Activated T-helper 17 cell treated with anti-CD3 and anti-CD28 coated beads, Interleukin-2, amount 50 U/mL, for 72 hours (primary cell): ENCODE data around the gene CLDN6. TPM values are rescaled to one million over a fixed set of nuclear protein-coding genes. Genes with fewer than 3 reads are reported as not detected.

Experiments
- ATAC-seq: fragments of 150-1000 bp; cut with Tn5 transposase; replicated peaks from 2 replicates; pipeline ENCODE4 v1.10.0; 2021; ENCODE audit warnings: mild to moderate bottlenecking, moderate library complexity
- H3K27ac Mint-ChIP-seq: one replicate; pipeline ENCODE4 v1.8.0; 2022; ENCODE audit warnings: mixed read lengths
- H3K27me3 Mint-ChIP-seq: one replicate; pipeline ENCODE4 v1.8.0; 2022; ENCODE audit warnings: mixed read lengths
- H3K36me3 Mint-ChIP-seq: one replicate; pipeline ENCODE4 v1.8.0; 2022; ENCODE audit warnings: low read depth, mild to moderate bottlenecking, mixed read lengths
- H3K4me1 Mint-ChIP-seq: one replicate; pipeline ENCODE4 v1.8.0; 2022; ENCODE audit warnings: mixed read lengths
- H3K4me3 Mint-ChIP-seq: one replicate; pipeline ENCODE4 v1.8.0; 2022; ENCODE audit warnings: mild to moderate bottlenecking, mixed read lengths
- H3K9me3 Mint-ChIP-seq: one replicate; pipeline ENCODE4 v1.8.0; 2022; ENCODE audit warnings: mixed read lengths
- total RNA-seq, 2 donors: library from RNA; stranded (reverse); gene quantifications; one replicate each; pipeline ENCODE4 v1.2.3, GENCODE V29; 2022

The CLDN6 gene
- total RNA-seq, 2 donors from 2014 or later: not detected

DNA sequence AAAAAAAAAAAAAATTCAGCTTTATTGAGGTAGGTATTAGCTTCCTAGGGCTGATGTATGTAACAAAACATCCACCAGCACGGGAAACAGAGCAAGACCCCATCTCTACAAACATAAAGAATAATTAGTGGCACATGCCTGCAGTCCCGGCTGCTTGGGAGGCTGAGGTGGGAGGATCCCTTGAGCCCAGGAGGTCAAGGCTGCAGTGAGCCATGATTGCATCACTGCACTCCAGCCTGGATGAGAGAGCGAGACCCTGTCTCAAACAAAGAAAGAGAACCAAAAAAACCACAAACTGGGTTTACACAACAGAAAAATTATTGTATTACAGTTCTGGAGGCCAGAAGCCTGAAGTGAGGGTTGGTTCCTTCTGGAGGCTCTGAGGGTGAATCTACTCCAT, 24.4 kb upstream of the CLDN6 start:
- Mint-ChIP-seq H3K36me3 (peaks cover 14% of the 10 kb centered on the region), H3K27ac (no peak overlapping the region), H3K9me3 (no peaks in the 10 kb centered on the region), H3K4me1 (peaks cover 4% of the 10 kb centered on the region), H3K27me3 (peaks cover 37% of the 10 kb centered on the region), H3K4me3 (no peak overlapping the region)
- ATAC-seq: no peak

DNA sequence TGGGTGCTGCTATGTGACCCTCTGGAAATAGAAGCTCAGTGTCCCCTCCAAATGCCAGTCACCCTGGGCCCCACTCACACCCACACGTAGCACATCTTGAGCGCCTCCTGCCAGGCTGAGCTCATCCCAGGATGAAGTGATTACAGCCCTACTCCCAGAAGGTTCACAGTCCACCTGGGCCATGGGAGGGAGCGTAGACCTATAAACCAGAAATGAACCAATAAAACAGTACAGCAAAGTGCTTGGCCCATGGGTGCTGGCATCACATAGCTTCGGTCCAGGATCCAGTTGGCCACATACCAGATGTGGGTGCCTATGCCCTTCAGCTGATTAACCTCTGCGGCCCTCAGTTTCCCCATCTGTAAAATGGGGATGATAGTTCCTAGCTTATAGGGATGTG, 20.9 kb upstream of the CLDN6 start:
- Mint-ChIP-seq H3K27ac (no peak overlapping the region), H3K27me3 (peaks cover 44% of the 10 kb centered on the region), H3K36me3 (peaks cover 5% of the 10 kb centered on the region), H3K4me3 (no peak overlapping the region), H3K4me1 (peaks cover 4% of the 10 kb centered on the region), H3K9me3 (no peaks in the 10 kb centered on the region)
- ATAC-seq: no peak

DNA sequence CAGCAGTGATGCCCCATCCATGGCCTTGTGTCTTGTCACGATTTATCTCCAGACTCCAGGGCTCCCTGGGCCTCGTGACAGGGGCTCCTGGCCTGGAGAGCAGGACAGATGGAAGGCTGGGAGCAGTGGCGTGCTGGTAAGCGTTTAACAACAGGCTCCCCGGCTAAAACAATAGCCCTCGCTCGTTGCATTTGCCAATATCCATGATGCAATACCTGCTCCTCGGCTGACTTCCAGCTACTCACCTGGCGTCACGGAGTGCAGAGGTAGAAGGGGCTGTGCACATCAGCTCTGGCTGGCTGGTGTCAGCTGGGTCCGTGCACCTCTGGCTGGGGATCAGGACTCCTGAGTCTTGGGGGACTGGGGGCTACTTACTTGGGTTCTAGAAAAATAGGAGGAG, 20.3 kb upstream of the CLDN6 start:
- Mint-ChIP-seq H3K36me3 (peaks cover 5% of the 10 kb centered on the region), H3K4me1 (peaks cover 4% of the 10 kb centered on the region), H3K4me3 (no peak overlapping the region), H3K9me3 (no peaks in the 10 kb centered on the region), H3K27ac (no peak overlapping the region), H3K27me3 (peaks cover 45% of the 10 kb centered on the region)
- ATAC-seq: no peak

DNA sequence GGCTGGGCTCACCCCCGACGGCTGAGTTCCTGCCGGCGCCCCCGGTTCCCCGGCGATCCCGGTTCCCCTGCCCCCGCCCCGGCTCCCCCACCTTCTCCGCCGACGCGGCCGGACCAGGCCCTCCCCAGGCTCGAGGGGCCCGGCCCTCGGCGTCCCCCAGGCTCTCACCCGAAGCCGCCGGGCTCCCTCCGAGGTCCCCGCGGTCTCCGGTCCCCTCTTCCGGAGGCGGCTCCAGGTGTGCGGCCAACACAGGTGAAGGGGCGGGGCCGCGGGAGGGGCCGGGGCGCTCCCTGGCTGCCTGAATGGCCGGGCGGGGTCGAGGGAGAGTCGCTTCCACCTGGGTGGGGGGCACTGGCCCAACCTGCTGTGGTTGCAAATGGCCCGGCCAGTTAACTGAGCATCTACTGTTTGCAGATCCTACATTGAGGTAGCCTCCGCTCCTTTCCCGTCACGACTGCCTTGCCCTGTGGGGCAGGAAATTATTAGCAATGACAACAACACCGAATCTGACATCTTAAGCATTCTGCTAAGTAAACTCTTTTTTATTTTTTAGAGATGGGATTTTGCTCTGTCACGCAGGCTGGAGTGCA, 18.8 kb upstream of the CLDN6 start, which contains the start of gene BICDL2:
Gene BICDL2, minus strand, starts transcription at position 219 of the 590 bp plus-strand sequence. CDS start 1,448 bp downstream, outside the sequence.
- H3K4me3 Mint-ChIP-seq: peak within 1 kb of the TSS; percentile 27
- ATAC-seq: no peak
- peaks cover 4% of the 10 kb centered on the region for H3K4me1 Mint-ChIP-seq
- no peaks in the 10 kb centered on the region for H3K9me3 Mint-ChIP-seq
- H3K27ac Mint-ChIP-seq: no peak within 1 kb of the TSS
- H3K36me3 Mint-ChIP-seq: peaks cover 5% of the 10 kb centered on the region
- peaks cover 56% of the 10 kb centered on the region for H3K27me3 Mint-ChIP-seq

DNA sequence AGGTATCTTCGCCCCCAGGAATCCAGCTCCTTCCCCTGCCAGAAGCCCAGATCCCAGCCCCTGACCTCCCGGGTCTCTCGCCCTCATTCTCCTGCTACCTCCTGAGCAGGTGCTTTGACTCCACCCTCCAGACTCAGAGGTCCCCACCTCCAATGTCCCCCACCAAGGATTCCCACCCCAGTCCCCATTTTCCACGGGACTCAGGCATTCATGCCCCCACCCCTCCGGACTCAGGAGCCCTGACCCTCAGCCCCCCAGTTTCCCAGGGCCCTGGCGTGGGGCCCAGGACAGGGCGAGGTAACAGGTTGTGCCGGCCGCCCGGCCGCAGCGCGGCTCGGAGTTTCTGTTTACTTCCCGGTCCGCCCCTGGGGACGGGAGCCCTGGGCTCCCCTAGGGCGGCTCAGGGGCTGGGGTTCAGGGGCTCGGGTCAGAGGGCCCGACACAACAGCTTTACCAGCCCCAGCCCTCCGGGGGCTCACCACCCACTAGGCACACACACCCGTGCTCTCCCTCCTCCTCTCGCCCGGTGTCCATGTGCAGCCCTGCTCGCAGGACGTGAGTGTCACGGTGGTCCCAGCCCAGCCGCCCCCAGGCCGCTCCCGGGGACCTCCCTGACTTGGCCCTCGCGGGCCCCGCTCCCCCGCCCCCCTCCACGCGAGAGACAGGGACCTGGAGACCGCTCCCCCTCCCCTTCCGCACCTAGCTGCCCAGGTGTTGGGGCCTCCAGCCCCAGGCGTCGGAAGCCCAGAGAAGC, 18.2 kb upstream of the CLDN6 start:
- peaks cover 4% of the 10 kb centered on the region for H3K4me1 Mint-ChIP-seq
- H3K4me3 Mint-ChIP-seq: no peak overlapping the region
- H3K9me3 Mint-ChIP-seq: no peaks in the 10 kb centered on the region
- no peak overlapping the region for H3K27ac Mint-ChIP-seq
- H3K36me3 Mint-ChIP-seq: peaks cover 5% of the 10 kb centered on the region
- no peak for ATAC-seq
- H3K27me3 Mint-ChIP-seq: peaks cover 56% of the 10 kb centered on the region

DNA sequence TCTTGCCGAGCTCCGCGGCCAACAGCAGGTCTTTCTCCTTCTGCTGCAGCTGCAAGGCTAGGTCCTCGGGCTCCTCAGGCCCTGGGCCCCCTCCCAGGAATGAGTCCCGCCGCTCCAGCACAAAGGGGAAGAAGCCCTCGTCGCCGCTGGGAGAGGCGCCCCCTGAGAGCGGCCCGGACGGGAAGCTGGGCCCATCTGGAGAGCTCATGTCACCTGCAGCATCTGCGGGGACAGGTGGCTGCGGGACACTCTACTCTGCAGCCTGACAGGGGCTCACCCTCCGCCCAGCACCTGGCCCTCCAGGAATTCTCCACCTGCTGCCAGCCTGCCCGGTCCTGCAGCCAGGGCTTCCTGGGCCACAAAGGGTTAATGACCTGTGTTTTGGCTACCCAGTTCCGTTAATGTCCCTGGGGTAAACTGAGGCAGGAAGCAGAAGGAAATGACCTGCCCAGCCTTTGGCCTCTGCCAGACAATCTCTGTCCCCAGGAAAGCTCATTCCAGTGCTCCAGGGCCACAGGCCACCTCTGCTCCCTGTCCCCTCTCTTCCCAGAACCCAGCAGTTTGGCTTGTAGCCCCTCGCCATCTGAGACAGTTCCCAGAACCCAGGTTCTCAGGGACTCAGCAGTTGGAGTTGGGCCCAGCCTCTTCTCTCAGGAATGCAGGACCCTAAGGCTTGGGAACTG, 17.4 kb upstream of the CLDN6 start:
- Mint-ChIP-seq H3K9me3 (no peaks in the 10 kb centered on the region), H3K27ac (no peak overlapping the region), H3K27me3 (peaks cover 55% of the 10 kb centered on the region), H3K4me3 (no peak overlapping the region), H3K4me1 (peaks cover 4% of the 10 kb centered on the region), H3K36me3 (peaks cover 5% of the 10 kb centered on the region)
- no peak for ATAC-seq

DNA sequence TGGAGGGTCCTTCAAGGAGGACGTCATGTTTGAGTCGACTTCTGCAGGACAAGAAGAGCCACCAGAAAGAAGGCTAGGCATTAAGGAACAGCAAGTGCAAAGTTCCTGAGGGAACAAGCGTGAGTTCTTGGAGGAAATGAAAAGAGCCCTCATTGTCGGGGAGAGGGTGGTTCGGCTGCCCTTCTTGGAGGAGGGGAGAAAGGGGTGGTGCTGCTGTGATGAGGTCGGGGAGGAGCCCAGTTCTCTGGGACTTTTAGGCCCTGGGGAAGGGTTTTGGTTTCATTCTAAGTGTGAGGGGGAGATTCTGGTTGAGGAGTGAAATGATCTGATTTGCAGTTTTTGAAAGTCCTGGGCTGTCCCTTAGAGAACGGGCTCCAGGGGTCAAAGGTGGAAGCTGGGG, 14.6 kb upstream of the CLDN6 start:
- ATAC-seq: no peak
- H3K36me3 Mint-ChIP-seq: peaks cover 32% of the 10 kb centered on the region
- H3K4me3 Mint-ChIP-seq: no peak overlapping the region
- peaks cover 5% of the 10 kb centered on the region for H3K4me1 Mint-ChIP-seq
- peaks cover 42% of the 10 kb centered on the region for H3K27me3 Mint-ChIP-seq
- H3K9me3 Mint-ChIP-seq: no peaks in the 10 kb centered on the region
- H3K27ac Mint-ChIP-seq: no peak overlapping the region

DNA sequence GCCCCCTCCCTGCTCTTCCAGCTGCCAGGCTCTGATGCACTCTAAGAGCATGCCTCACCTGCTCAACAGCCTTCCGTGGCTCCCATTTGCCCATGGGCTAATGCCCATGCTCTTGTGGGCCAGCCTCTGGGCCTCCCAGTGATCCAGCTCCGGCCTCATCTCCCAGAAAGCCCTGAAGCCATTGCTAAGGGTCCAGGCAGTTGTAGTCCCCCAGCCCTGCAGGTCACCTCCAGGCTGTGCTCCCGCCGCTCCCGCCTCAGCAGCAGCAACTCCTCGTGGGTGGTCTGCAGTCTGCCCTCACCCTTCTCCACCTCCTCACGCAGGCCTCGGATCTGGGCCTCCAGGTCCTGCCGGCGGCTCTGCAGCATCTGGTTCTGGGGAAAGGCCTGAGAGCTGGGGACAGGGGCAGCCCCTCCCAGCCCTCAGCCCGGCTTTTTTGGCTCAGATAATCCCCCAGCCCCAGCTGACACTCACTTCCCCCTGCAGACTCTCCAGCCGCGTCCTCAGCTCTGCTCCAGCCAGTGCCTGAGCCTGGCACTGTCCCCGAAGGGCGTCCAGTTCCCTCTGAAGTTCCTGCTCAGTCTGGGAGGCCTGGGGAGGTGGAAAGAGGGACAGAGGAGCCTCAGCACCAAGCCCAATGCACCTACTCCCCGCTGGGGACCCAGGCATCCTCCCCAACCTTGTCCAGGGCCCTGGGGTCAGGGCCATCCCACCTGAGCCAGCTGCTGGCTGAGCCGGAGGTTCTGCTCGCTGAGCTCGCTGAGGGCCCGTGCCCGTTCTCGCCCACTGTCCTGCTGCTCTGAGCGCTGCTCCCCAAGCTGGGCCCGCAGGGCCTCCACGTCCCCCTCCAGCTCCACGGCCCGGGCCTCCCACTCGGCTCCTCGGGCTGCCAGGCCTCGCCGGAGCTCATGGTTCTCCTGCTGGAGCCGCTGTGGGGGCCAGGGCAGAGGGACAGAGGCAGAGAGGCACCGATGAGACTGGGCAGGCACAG, 12.5 kb upstream of the CLDN6 start:
- Mint-ChIP-seq H3K27ac (peak overlapping the region; percentile 84), H3K9me3 (no peaks in the 10 kb centered on the region), H3K4me1 (peaks cover 5% of the 10 kb centered on the region), H3K4me3 (peak overlapping the region; percentile 89), H3K27me3 (peaks cover 31% of the 10 kb centered on the region), H3K36me3 (peaks cover 48% of the 10 kb centered on the region)
- ATAC-seq: no peak

DNA sequence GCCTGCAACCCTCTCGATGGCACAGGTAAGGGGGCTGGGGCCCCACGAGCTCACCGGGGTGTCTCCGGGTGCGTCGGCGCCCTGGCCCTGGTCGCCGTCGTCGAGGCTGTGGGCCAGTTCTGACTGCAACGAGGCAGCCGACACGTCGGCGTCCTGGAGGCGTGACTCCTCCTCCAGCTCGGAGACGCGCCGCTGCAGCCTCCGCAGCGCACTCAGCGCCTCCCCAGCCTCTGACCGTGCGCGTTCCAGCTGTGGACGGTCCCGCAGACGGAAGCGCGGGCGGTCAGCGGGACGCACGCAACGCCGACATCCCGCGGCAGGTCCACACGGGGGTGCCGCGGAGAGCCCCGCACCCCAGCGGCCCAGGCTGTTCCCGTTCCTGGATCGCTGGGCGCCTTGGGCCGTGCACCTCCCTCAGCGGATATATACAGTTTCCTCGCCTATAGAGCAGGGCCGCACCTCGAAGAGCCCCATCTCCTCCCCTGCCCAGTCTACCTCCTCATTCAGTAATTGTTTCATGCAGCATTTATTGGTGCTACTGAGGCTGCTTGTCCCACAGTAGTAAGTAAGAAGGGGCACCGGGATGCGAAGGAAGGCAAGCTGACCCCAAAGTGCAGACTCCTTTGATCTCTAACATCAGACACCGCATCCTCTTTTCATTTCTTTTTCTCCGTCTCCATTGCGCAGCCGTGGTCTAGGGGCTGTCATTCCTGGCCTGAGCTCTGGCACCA, 11.7 kb upstream of the CLDN6 start:
- Mint-ChIP-seq H3K27ac (peak overlapping the region; percentile 84), H3K4me1 (peaks cover 5% of the 10 kb centered on the region), H3K36me3 (peaks cover 55% of the 10 kb centered on the region), H3K4me3 (peak overlapping the region; percentile 89), H3K9me3 (no peaks in the 10 kb centered on the region), H3K27me3 (peaks cover 27% of the 10 kb centered on the region)
- ATAC-seq: peak; percentile 76

DNA sequence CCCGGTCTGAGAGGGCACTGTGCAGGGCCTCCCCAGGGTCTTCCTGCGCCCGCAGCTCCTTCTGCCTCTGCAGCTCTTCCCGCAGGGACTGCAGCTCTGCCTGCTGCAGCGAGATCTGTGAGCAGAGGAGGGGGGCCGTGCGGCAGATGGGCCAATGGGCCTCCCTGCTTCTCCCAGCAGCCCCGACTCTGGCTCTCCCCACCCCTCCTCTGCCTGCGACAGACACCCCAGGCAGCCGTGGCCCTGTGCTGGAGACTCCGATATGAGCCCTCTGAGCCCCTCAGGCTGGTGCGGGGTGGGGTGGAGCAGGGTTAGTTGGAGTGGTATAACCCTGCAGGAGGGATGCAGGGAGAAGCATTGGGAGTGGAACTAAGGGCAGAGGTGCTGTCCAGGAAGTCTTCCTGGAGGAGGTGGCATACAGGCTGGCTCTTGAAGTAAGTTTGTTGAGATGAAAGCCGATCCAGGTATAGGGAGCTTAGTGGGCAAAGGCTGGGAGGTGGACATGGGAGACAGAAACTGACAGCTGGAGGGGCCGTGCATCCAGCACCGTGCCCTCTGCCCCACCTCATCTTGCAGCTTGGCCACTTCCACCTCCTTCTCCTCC, 10.8 kb upstream of the CLDN6 start:
- peaks cover 62% of the 10 kb centered on the region for H3K36me3 Mint-ChIP-seq
- H3K27me3 Mint-ChIP-seq: peaks cover 21% of the 10 kb centered on the region
- peak overlapping the region; percentile 89 for H3K4me3 Mint-ChIP-seq
- peaks cover 10% of the 10 kb centered on the region for H3K4me1 Mint-ChIP-seq
- H3K27ac Mint-ChIP-seq: peak overlapping the region; percentile 84
- no peak for ATAC-seq
- no peaks in the 10 kb centered on the region for H3K9me3 Mint-ChIP-seq

DNA sequence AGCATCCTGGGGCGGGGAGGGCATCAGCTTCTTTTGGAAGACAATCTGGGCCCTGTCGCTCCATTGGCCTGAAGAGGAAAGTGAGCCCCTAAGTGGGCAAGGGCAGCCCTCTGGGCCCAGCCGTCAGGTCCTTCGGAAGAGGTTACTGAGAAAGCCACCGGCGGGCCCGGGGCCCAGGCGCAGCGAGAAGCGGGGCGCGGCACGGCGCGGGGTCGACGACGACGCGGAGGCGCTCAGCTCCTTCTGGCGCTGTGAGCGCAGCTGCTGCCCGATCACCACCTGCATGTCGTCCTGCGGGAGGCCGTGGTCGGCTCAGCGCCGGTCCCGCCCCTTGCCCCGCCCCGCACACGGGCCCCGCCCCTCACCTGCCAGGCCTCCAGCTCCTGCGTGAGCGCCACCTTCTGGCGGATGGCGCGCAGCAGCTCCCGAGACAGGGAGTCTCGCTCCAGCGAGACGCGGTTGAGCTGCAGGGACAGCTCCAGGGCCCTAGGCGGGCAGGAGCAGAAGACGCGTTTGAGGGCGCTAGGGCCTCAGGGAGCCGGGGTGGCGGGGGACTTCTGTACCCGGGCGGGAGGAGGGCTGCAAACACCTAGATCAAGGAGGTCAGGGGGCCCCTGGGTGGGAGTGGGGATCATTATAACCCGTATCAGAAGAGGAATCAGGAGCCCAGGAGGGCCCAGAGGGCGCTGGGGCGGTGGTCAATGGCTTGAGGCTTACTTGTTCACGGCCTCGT, 10.2 kb upstream of the CLDN6 start:
- peak; percentile 44 for ATAC-seq
- Mint-ChIP-seq H3K4me1 (peaks cover 10% of the 10 kb centered on the region), H3K4me3 (peak overlapping the region; percentile 89), H3K27me3 (peaks cover 15% of the 10 kb centered on the region), H3K9me3 (no peaks in the 10 kb centered on the region), H3K36me3 (peaks cover 65% of the 10 kb centered on the region), H3K27ac (peak overlapping the region; percentile 84)

DNA sequence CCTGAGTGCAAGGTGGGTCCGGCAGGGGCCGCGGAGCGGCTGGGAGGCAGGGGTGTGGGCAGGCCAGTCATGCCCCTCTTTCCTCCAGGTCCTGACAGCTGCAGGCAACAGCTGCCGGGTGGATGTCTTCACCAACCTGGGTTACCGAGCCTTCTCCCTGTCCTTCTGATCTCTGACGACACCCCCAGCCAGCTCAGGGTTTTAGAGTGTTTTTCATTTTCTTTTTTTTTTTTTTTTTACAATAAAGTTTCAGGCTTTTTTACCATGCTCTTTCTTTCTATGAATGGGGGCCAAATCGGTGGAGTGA, 9.5 kb upstream of the CLDN6 start:
- H3K27me3 Mint-ChIP-seq: peaks cover 8% of the 10 kb centered on the region
- H3K27ac Mint-ChIP-seq: no peak overlapping the region
- H3K4me3 Mint-ChIP-seq: peak overlapping the region; percentile 89
- ATAC-seq: no peak
- peaks cover 73% of the 10 kb centered on the region for H3K36me3 Mint-ChIP-seq
- no peaks in the 10 kb centered on the region for H3K9me3 Mint-ChIP-seq
- peaks cover 16% of the 10 kb centered on the region for H3K4me1 Mint-ChIP-seq
